Stimulated activated memory B cell treated with anti-CD40 and anti-IgM and Interleukin-4, amounts not matched to agents 10 μg/mL and 1 μg/mL and 100 μg/mL, for 72 hours (primary cell): Measurements from ENCODE around the gene NECAB3.

Source experiments
- ATAC-seq: fragments of 150-1000 bp; cut with Tn5 transposase; 2 replicates; pipeline ENCODE4 v1.10.0; 2021
- H3K27ac Mint-ChIP-seq: one replicate; pipeline ENCODE4 v1.8.0; 2022; ENCODE audit warnings: mild to moderate bottlenecking, mixed read lengths
- H3K27me3 Mint-ChIP-seq: one replicate; pipeline ENCODE4 v1.8.0; 2022; ENCODE audit warnings: mixed read lengths
- H3K36me3 Mint-ChIP-seq: one replicate; pipeline ENCODE4 v1.8.0; 2022; ENCODE audit warnings: mixed read lengths
- H3K4me1 Mint-ChIP-seq: one replicate; pipeline ENCODE4 v1.8.0; 2022; ENCODE audit warnings: mixed read lengths
- H3K4me3 Mint-ChIP-seq: one replicate; pipeline ENCODE4 v1.8.0; 2022; ENCODE audit warnings: mild to moderate bottlenecking, moderate library complexity, mixed read lengths
- H3K9me3 Mint-ChIP-seq: one replicate; pipeline ENCODE4 v1.8.0; 2022; ENCODE audit warnings: mixed read lengths

Gene NECAB3

DNA sequence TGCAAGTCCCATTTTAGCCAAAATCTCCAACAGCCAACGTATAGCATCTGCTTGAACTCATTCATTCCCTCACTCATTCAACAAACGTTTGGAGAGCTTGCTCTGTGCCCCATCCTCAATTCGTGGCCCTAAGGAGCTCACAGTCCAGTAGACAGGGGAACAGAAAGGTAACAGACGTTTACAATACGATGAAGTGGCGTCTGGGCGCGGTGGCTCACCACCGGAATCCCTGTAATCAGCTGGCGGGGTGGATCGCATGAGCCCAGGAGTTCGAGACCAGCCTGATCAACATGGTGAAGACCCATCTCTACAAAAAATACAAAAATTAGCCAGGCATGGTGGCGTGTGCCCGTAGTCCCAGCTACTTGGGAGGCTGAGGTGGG, 12.7 kb upstream of the NECAB3 start:
- no peaks in the 10 kb centered on the region for H3K9me3 Mint-ChIP-seq
- H3K27me3 Mint-ChIP-seq, result no peaks in the 10 kb centered on the region
- H3K4me1 Mint-ChIP-seq, result peaks cover 36% of the 10 kb centered on the region
- H3K4me3 Mint-ChIP-seq, result peak overlapping the region; percentile 86
- peak overlapping the region; percentile 67 for H3K27ac Mint-ChIP-seq
- ATAC-seq, result no peak
- no peaks in the 10 kb centered on the region for H3K36me3 Mint-ChIP-seq

DNA sequence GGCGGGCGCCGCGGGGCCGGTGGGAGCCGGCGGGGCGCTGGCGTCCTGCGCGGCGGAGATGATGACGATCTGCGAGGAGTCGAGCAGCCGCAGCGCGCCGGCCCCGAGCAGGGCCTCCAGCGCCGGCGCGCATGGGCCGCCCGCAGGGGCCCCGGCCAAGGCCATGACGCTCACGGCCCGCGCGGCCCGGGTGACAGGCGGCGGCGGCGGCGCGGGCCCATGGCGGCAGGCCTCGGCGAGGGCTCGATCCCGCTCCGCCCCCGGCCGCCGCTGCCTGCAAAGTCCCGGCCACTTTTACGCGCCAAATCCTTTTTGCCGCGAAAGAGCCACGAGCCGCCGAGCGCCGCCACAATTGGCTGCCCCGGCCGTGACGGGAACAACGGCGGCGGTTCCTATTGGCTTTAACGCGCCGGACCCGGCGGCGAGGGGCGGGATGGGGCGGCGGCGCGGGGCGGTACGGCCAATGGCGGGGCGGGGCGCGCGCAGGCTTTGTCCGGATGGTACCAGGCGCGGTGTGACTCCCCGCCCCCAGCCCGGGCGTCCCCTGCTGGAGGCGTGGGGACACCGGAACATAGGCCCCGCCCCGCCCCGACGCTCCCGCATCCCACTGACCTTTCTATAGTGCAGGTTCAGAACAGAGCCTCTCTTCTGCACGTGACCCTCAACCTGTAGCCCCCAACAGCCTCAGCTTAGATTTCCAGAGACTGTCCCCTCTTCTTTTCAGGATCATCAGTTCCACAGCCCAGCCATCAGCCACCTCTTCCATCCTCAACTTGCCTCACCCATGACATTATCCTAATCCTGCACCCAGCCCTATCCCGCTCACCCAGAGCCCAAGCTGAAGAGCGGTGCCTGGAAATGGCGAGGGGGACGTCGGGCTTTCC, 12.1 kb upstream of the NECAB3 start, which contains the start of gene E2F1:
TSS of gene E2F1 (minus strand) at position 286 of the 884 bp plus-strand sequence. CDS start at position 165, 121 bp downstream.
- ATAC-seq, result peak; percentile 97
- peak within 1 kb of the TSS; percentile 84 for H3K27ac Mint-ChIP-seq
- H3K9me3 Mint-ChIP-seq, result no peaks in the 10 kb centered on the region
- H3K4me1 Mint-ChIP-seq, result peaks cover 39% of the 10 kb centered on the region
- H3K4me3 Mint-ChIP-seq, result peak within 1 kb of the TSS; percentile 86
- H3K36me3 Mint-ChIP-seq, result no peaks in the 10 kb centered on the region
- no peaks in the 10 kb centered on the region for H3K27me3 Mint-ChIP-seq

- peak overlapping the region; percentile 84 for H3K27ac Mint-ChIP-seq
- H3K4me1 Mint-ChIP-seq, result peaks cover 45% of the 10 kb centered on the region
- H3K36me3 Mint-ChIP-seq, result no peaks in the 10 kb centered on the region
- H3K4me3 Mint-ChIP-seq, result peak overlapping the region; percentile 86
- H3K27me3 Mint-ChIP-seq, result no peaks in the 10 kb centered on the region
- peak; percentile 55 for ATAC-seq
- no peaks in the 10 kb centered on the region for H3K9me3 Mint-ChIP-seq
Observed at GRCh38 chr20:33685328-33686099, 11.3 kb upstream of the NECAB3 start.

- peaks cover 53% of the 10 kb centered on the region for H3K4me1 Mint-ChIP-seq
- H3K9me3 Mint-ChIP-seq, result no peaks in the 10 kb centered on the region
- H3K27ac Mint-ChIP-seq, result peak overlapping the region; percentile 84
Observed at GRCh38 chr20:33684533-33685327, 10.5 kb upstream of the NECAB3 start.

DNA sequence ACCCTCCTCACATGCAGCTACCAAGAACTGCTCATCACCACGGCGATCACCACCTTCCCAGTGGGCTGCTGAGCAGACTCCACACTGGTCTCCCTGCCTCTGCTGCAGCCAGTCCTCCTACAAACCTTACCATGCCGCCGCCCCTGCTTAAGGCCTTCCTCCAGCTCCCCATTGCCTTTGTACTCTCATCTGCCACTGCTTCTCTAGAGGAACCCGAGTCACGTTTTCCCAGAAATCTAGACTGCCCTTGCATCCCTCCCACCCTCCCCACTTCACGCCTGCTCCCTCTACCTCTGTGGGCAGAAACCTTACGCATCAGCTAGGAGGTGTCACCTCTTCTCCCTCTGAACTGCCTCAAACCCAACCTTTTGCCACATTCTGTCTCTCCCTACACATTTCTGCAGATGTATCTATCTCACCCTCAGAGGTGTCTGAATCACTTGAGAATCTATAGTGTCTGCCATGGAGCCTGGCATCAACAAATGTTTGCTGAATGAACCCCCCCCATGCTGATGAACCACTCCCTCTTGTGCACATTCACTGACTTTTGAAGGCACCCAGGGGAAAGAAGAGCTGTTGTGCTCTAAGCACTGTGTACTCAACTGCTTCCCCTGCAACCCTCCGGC, 7.6 kb upstream of the NECAB3 start:
- no peaks in the 10 kb centered on the region for H3K27me3 Mint-ChIP-seq
- H3K36me3 Mint-ChIP-seq, result no peaks in the 10 kb centered on the region
- H3K4me3 Mint-ChIP-seq, result no peak overlapping the region
- no peak for ATAC-seq
- peak overlapping the region; percentile 71 for H3K27ac Mint-ChIP-seq
- no peaks in the 10 kb centered on the region for H3K9me3 Mint-ChIP-seq
- H3K4me1 Mint-ChIP-seq, result peaks cover 53% of the 10 kb centered on the region

More at GRCh38 chr20:33684533-33685327, 10.5 kb upstream of the NECAB3 start:
- Mint-ChIP-seq H3K36me3 (no peaks in the 10 kb centered on the region), H3K4me3 (peak overlapping the region; percentile 86), H3K27me3 (no peaks in the 10 kb centered on the region)
- ATAC-seq, result no peak

GRCh38 chr20:33681288-33681687, 7.1 kb upstream of the NECAB3 start:
- Mint-ChIP-seq H3K9me3 (no peaks in the 10 kb centered on the region), H3K36me3 (no peaks in the 10 kb centered on the region), H3K27ac (no peak overlapping the region), H3K4me3 (no peak overlapping the region), H3K4me1 (peaks cover 48% of the 10 kb centered on the region), H3K27me3 (no peaks in the 10 kb centered on the region)
- ATAC-seq, result no peak

DNA sequence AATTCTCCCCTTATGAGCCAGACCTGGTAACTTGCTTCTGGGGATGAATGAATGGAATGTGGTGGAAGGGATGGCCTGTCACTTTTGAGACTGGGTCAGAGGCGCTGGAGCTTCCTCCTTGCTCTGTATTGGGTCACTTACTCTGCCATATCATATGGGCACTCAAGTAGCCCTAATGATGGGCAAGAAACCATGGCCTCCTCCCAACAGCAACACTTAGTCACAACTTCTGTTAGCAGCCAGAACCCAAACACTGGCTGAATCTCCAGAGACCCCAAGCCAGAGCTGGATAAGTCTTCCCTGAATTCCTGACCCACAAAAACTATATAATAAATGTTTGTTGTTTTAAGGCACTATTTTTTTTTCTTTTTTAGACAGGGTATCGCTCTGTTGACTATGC, 6.5 kb upstream of the NECAB3 start:
- Mint-ChIP-seq H3K9me3 (no peaks in the 10 kb centered on the region), H3K36me3 (no peaks in the 10 kb centered on the region), H3K27me3 (no peaks in the 10 kb centered on the region), H3K27ac (peak overlapping the region; percentile 32), H3K4me1 (peaks cover 48% of the 10 kb centered on the region), H3K4me3 (no peak overlapping the region)
- no peak for ATAC-seq

DNA sequence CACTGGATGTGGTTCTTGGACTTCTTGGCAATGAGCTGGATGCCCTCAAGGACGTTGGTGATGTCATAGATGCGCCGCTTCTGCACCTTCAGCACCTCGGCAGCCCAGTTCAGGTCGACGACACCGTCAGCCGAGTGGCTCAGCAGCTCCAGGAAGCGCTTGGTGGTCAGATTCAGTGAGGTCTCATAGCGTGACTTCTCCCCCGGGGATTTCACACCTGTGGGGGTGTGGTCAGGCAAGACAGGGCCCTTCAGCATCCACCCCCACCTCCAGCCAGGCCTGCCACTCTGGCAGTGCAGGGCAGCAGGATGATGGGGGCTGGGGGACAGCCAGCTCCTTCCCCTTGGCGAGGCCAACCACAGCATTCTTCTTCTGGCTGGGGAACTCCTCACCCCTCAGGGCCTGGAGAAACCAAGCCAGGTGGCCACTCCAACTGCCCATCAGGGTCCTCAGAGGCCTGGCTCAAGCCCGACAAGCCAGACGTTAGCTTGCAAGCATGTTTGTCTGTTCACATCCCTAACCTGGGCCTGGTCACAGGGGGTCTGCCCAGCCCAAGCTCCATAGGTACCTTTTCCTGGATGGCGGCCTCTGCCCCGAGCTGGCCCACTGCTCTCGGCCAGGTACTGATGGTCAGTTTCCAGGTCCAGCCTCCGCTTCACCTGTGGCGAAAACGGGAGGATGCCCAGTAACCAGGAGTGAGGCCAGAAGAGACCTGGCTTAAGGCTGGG, 5.7 kb upstream of the NECAB3 start:
- H3K4me1 Mint-ChIP-seq, result peaks cover 45% of the 10 kb centered on the region
- ATAC-seq, result peak; percentile 92
- H3K36me3 Mint-ChIP-seq, result no peaks in the 10 kb centered on the region
- H3K27ac Mint-ChIP-seq, result peak overlapping the region; percentile 32
- no peaks in the 10 kb centered on the region for H3K9me3 Mint-ChIP-seq
- H3K4me3 Mint-ChIP-seq, result peak overlapping the region; percentile 21
- no peaks in the 10 kb centered on the region for H3K27me3 Mint-ChIP-seq

GRCh38 chr20:33677991-33678702, 3.9 kb upstream of the NECAB3 start:
- no peak for ATAC-seq
- Mint-ChIP-seq H3K4me1 (peaks cover 49% of the 10 kb centered on the region), H3K27ac (peak overlapping the region; percentile 32), H3K4me3 (no peak overlapping the region), H3K9me3 (no peaks in the 10 kb centered on the region), H3K36me3 (no peaks in the 10 kb centered on the region), H3K27me3 (no peaks in the 10 kb centered on the region)

DNA sequence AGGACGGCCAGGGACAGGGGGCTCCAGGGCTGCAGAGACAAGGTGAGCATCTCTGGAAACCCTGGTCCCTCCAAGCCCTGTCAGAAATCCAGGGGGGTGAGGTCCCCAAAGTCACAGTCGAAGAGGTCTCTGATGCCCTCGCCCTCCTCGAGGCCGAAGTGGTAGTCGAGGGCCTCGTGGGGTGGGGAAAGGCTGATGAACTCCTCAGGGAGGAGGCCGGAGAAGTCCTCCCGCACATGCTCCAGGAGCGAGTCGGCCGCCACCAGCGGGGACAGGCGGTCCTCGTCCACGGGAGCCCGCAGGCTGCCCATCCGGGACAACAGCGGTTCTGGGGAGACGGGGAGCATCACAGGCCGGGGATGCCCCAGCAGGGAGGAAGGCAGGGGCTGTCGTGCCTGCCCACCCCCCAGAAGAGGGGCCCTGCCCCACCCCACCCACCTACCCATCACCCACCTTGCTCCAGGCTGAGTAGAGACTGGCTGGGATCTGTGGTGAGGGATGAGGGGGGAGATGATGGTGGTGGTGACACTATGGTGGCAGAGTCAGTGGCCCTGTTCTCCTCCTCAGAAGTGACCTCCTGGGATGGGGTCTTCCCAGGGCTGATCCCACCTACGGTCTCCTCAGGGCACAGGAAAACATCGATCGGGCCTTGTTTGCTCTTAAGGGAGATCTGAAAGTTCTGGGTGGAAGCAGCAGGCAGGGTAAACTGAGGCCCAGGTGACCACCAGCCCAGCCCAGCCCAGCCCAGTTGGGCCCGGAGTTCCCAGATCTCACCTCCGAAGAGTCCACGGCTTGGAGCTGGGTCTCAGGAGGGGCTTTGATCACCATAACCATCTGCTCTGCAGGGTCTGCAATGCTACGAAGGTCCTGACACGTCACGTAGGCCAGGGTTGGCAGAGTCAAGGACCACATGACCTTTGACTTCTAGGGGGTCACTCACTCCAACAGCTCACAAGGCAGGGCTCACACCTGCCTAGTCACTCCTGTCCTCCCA, 2.7 kb upstream of the NECAB3 start:
- H3K4me3 Mint-ChIP-seq, result no peak overlapping the region
- no peaks in the 10 kb centered on the region for H3K36me3 Mint-ChIP-seq
- H3K4me1 Mint-ChIP-seq, result peaks cover 52% of the 10 kb centered on the region

DNA sequence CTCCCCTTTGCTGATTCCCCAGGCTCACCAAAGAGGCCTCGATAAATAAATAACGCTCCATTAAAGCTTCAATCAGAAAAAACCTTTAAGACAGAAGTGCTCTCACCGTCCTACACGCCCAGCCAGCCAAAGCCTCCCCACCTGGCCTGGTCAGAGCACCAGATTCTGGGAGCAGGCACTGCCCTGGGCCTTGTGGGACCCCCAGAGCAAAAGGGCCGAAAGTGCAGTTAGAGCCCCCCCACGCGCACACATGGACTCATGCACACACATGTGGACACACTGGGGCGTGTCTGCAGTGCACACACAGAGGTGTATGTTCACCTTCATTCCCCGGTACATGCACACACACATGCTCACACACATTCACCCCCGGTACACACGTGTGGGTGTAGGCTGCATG, 1.9 kb upstream of the NECAB3 start:
- Mint-ChIP-seq H3K27me3 (no peaks in the 10 kb centered on the region), H3K4me3 (no peak overlapping the region), H3K27ac (peak overlapping the region; percentile 15), H3K9me3 (no peaks in the 10 kb centered on the region), H3K4me1 (peaks cover 49% of the 10 kb centered on the region), H3K36me3 (no peaks in the 10 kb centered on the region)
- no peak for ATAC-seq

More for the DNA sequence above, 2.7 kb upstream of the NECAB3 start:
- Mint-ChIP-seq H3K27ac (peak overlapping the region; percentile 26), H3K27me3 (no peaks in the 10 kb centered on the region), H3K9me3 (no peaks in the 10 kb centered on the region)
- ATAC-seq, result no peak

GRCh38 chr20:33675136-33675959, 1.1 kb upstream of the NECAB3 start:
- Mint-ChIP-seq H3K27ac (peak overlapping the region; percentile 17), H3K4me3 (peak overlapping the region; percentile 61), H3K9me3 (no peaks in the 10 kb centered on the region), H3K4me1 (peaks cover 41% of the 10 kb centered on the region), H3K27me3 (no peaks in the 10 kb centered on the region), H3K36me3 (no peaks in the 10 kb centered on the region)
- no peak for ATAC-seq
